HepG2 (cell line): Measurements from ENCODE around the gene DIPK1A. TPM values are rescaled to one million over a fixed set of nuclear protein-coding genes. Genes with fewer than 3 reads are reported as not detected.

Experiments used
- ATF6 ChIP-seq: sonication (generic); formaldehyde crosslinking; conservative IDR thresholded peaks from 2 replicates; pipeline ENCODE4 v1.4.0; 2020; ENCODE audit warnings: missing genetic modification reagents
- HNRNPUL1 ChIP-seq: fragments of 200-400 bp; formaldehyde crosslinking; IDR thresholded peaks from 2 replicates; pipeline ENCODE4 v1.6.1; 2017; ENCODE audit warnings: low read depth, mild to moderate bottlenecking, low read length, moderate library complexity
- JUND ChIP-seq: sonication (generic); formaldehyde crosslinking; IDR thresholded peaks from 2 replicates; pipeline ENCODE4 v1.8.0; 2022; ENCODE audit warnings: mild to moderate bottlenecking, missing genetic modification reagents
- MIER3 ChIP-seq: IDR thresholded peaks from 2 replicates; pipeline ENCODE4 v1.6.1; 2016; ENCODE audit warnings: missing compliant biosample characterization, borderline replicate concordance
- NFATC3 ChIP-seq: sonication (generic); formaldehyde crosslinking; IDR thresholded peaks from 2 replicates; pipeline ENCODE4 v1.5.1; 2020; ENCODE audit warnings: mild to moderate bottlenecking, missing genetic modification reagents
- NKX3-1 ChIP-seq: sonication (generic); formaldehyde crosslinking; IDR thresholded peaks from 2 replicates; pipeline ENCODE4 v1.5.0; 2020; ENCODE audit warnings: missing genetic modification reagents
- SMAD3 ChIP-seq: sonication (generic); formaldehyde crosslinking; IDR thresholded peaks from 2 replicates; pipeline ENCODE4 v1.4.0; 2020; ENCODE audit warnings: missing genetic modification reagents
- SP140L ChIP-seq: sonication (generic); formaldehyde crosslinking; IDR thresholded peaks from 2 replicates; pipeline ENCODE4 v1.4.0; 2020; ENCODE audit warnings: missing genetic modification reagents, borderline replicate concordance
- SRF ChIP-seq: IDR thresholded peaks from 2 replicates; pipeline ENCODE4 v1.6.1; 2011; ENCODE audit warnings: mild to moderate bottlenecking, low read depth, low read length, moderate library complexity
- TEAD3 ChIP-seq: optimal IDR thresholded peaks from 2 replicates; pipeline ENCODE3; 2016; ENCODE audit warnings: borderline replicate concordance
- THAP9 ChIP-seq: sonication (generic); formaldehyde crosslinking; IDR thresholded peaks from 2 replicates; pipeline ENCODE4; 2020; ENCODE audit warnings: missing genetic modification reagents, mild to moderate bottlenecking, borderline replicate concordance
- ZBTB20 ChIP-seq: sonication (generic); formaldehyde crosslinking; IDR thresholded peaks from 2 replicates; pipeline ENCODE4 v1.8.1; 2023; ENCODE audit warnings: missing genetic modification reagents, low read depth, mild to moderate bottlenecking, borderline replicate concordance
- ZFAT ChIP-seq: sonication (generic); formaldehyde crosslinking; conservative IDR thresholded peaks from 2 replicates; pipeline ENCODE4 v1.8.1; 2023; ENCODE audit warnings: missing genetic modification reagents, inconsistent platforms
- ZFX ChIP-seq: sonication (generic); formaldehyde crosslinking; IDR thresholded peaks from 2 replicates; pipeline ENCODE4 v1.4.0; 2020; ENCODE audit warnings: mild to moderate bottlenecking, low read depth, missing genetic modification reagents, moderate library complexity
- ZMYM4 ChIP-seq: sonication (generic); formaldehyde crosslinking; IDR thresholded peaks from 2 replicates; pipeline ENCODE4 v1.8.1; 2023; ENCODE audit warnings: mild to moderate bottlenecking, missing genetic modification reagents
- ZNF10 ChIP-seq: sonication (generic); formaldehyde crosslinking; IDR thresholded peaks from 2 replicates; pipeline ENCODE4 v1.4.0; 2020; ENCODE audit warnings: mild to moderate bottlenecking, low read depth, missing genetic modification reagents, borderline replicate concordance
- ZNF12 ChIP-seq: sonication (generic); formaldehyde crosslinking; IDR thresholded peaks from 2 replicates; pipeline ENCODE4 v1.5.0; 2020; ENCODE audit warnings: missing genetic modification reagents
- ZNF225 ChIP-seq: sonication (generic); formaldehyde crosslinking; IDR thresholded peaks from 2 replicates; pipeline ENCODE4 v1.4.0; 2020; ENCODE audit warnings: mild to moderate bottlenecking, missing genetic modification reagents
- ZNF276 ChIP-seq: sonication (generic); formaldehyde crosslinking; IDR thresholded peaks from 2 replicates; pipeline ENCODE4 v1.4.0; 2020; ENCODE audit warnings: mild to moderate bottlenecking, low read depth, missing genetic modification reagents
- ZNF350 ChIP-seq: sonication (generic); formaldehyde crosslinking; IDR thresholded peaks from 2 replicates; pipeline ENCODE4 v1.4.0; 2020; ENCODE audit warnings: mild to moderate bottlenecking, low read depth, missing genetic modification reagents, borderline replicate concordance
- ZNF746 ChIP-seq: sonication (generic); formaldehyde crosslinking; IDR thresholded peaks from 2 replicates; pipeline ENCODE4 v1.8.0; 2022; ENCODE audit warnings: mild to moderate bottlenecking, missing genetic modification reagents
- ZNF841 ChIP-seq: sonication (generic); formaldehyde crosslinking; IDR thresholded peaks from 2 replicates; pipeline ENCODE4 v1.8.1; 2023; ENCODE audit warnings: missing genetic modification reagents, borderline replicate concordance
- ZZZ3 ChIP-seq: sonication (generic); formaldehyde crosslinking; IDR thresholded peaks from 2 replicates; pipeline ENCODE4 v1.4.0; 2020; ENCODE audit warnings: missing genetic modification reagents, mild to moderate bottlenecking, borderline replicate concordance
- polyA plus RNA-seq, 8 experiments: library from polyadenylated mRNA; depleted of rRNA in 3 of 8; stranded (reverse) in 7 of 8; unstranded in 1 of 8; fragments of >200 nt; fragmentation: Illumina TruSeq in 4 of 8; extraction: Trizol in 4 of 8; gene quantifications; 2 replicates each; pipeline versions ENCODE4 v1.2.1 to v1.2.3, GENCODE V29; 2011 to 2016; ENCODE audit warnings: low read depth in 4 of 8, missing spikeins in 1 of 8, mixed read lengths in 1 of 8; ENCODE audit not compliant: insufficient read depth in 1 of 8
- total RNA-seq, 5 experiments: library from RNA; depleted of rRNA; stranded (reverse); fragments of >200 nt; fragmentation: Illumina TruSeq; extraction: Trizol; gene quantifications; 2 replicates each; pipeline ENCODE4 v1.2.3, GENCODE V29; 2016; ENCODE audit warnings: low read depth in 1 of 5

DIPK1A gene
- total and polyA plus RNA-seq, 2 of the 13 experiments (the other 11 are each of a cell fraction or from before 2014, with no cell fraction given): 8.4 TPM

GRCh38 chr1:92831762-92832536, 129.3 kb downstream of the DIPK1A start, which contains the start of gene RPL5 (continued):
- TF ChIP-seq MIER3 (peak; percentile 94; the same call in 1 of the 2 replicates), ATF6 (CRISPR knock-in tag) (no peak), SRF (0 out of 2 replicates have a peak, but pooled peaks have one; percentile 5), ZZZ3 (CRISPR knock-in tag) (peak; percentile 100), ZFAT (CRISPR knock-in tag) (0 out of 2 replicates have a peak, but pooled peaks have one; percentile 21), ZNF746 (peak; percentile 82; the same call in 1 of the 2 replicates), SMAD3 (peak; percentile 85), ZNF225 (CRISPR knock-in tag) (peak; percentile 99), ZFX (CRISPR knock-in tag) (peak; percentile 99), TEAD3 (CRISPR knock-in tag) (peak; percentile 91), HNRNPUL1 (no peak), ZMYM4 (CRISPR knock-in tag) (peak; percentile 100), ZBTB20 (CRISPR knock-in tag) (peak; percentile 88; the same call in 1 of the 2 replicates), NKX3-1 (CRISPR knock-in tag) (peak; percentile 81), ZNF12 (CRISPR knock-in tag) (peak; percentile 65; the same call in 1 of the 2 replicates), ZNF10 (CRISPR knock-in tag) (no peak), ZNF276 (CRISPR knock-in tag) (0 out of 2 replicates have a peak, but pooled peaks have one; percentile 85), NFATC3 (peak; percentile 94; the same call in 1 of the 2 replicates), ZNF350 (CRISPR knock-in tag) (peak; percentile 97; the same call in 1 of the 2 replicates), THAP9 (CRISPR knock-in tag) (peak; percentile 91; the same call in 1 of the 2 replicates), ZNF841 (CRISPR knock-in tag) (peak; percentile 57; the same call in 1 of the 2 replicates), JUND (CRISPR knock-in tag) (peak; percentile 84), SP140L (CRISPR knock-in tag) (peak; percentile 79; the same call in 1 of the 2 replicates)
